GM23338 (cell line): ENCODE data around the gene BGLAP. TPM values are rescaled to one million over a fixed set of nuclear protein-coding genes. Genes with fewer than 3 reads are reported as not detected.
"Not testable (repeated sequence)": the region's sequence is repeated elsewhere in the genome, so short reads cannot be mapped to it uniquely, and the experiment has no call there.

Experiments used
- ATAC-seq: fragments of 200-7000 bp; cut with Tn5 transposase; 3 replicates; pipeline ENCODE4 v1.9.1; 2020
- DNase-seq: peaks from one replicate; pipeline ENCODE4 v3.0.0-alpha.2; 2015; ENCODE audit warnings: low spot score
- H2AFZ ChIP-seq: fragments of 200-600 bp; sonication (generic); 2 replicates; pipeline ENCODE4 v1.8.0; 2016; ENCODE audit warnings: antibody characterized with exemption, mild to moderate bottlenecking, moderate library complexity
- H3F3A ChIP-seq: fragments of 200-600 bp; sonication (generic); replicated peaks from 2 replicates; pipeline ENCODE4 v1.8.0; 2017; ENCODE audit warnings: antibody characterized with exemption, mixed run types, low read depth
- H3K27ac ChIP-seq: fragments of 200-600 bp; sonication (generic); 2 replicates; pipeline ENCODE4 v1.6.1; 2016; ENCODE audit warnings: low read depth
- H3K27me3 ChIP-seq: fragments of 200-600 bp; sonication (generic); 2 replicates; pipeline ENCODE4 v1.8.0; 2016; ENCODE audit warnings: mild to moderate bottlenecking, mixed run types, moderate library complexity; ENCODE audit not compliant: insufficient read depth
- H3K36me3 ChIP-seq: fragments of 200-600 bp; sonication (generic); 2 replicates; pipeline ENCODE4 v1.8.0; 2016; ENCODE audit warnings: mild to moderate bottlenecking; ENCODE audit not compliant: insufficient read depth
- H3K4me1 ChIP-seq: fragments of 200-600 bp; sonication (generic); 2 replicates; pipeline ENCODE4 v1.8.0; 2016; ENCODE audit warnings: mild to moderate bottlenecking, moderate library complexity; ENCODE audit not compliant: insufficient read depth
- H3K4me2 ChIP-seq: fragments of 200-600 bp; sonication (generic); 2 replicates; pipeline ENCODE4 v1.7.1; 2017; ENCODE audit warnings: mixed run types
- H3K4me3 ChIP-seq: fragments of 200-600 bp; sonication (generic); 2 replicates; pipeline ENCODE4 v1.6.1; 2016; ENCODE audit warnings: mixed run types
- H3K79me2 ChIP-seq: fragments of 200-600 bp; sonication (generic); replicated peaks from 2 replicates; pipeline ENCODE4 v1.8.0; 2017; ENCODE audit warnings: mild to moderate bottlenecking; ENCODE audit not compliant: insufficient read depth
- H3K9me2 ChIP-seq: fragments of 200-600 bp; sonication (generic); 2 replicates; pipeline ENCODE4 v1.8.0; 2017; ENCODE audit not compliant: insufficient read depth
- H4K20me1 ChIP-seq: fragments of 200-600 bp; sonication (generic); replicated peaks from 2 replicates; pipeline ENCODE4 v1.8.0; 2017; ENCODE audit warnings: mild to moderate bottlenecking; ENCODE audit not compliant: insufficient read depth
- H3K27ac Mint-ChIP-seq: 2 replicates; pipeline ENCODE4 v1.8.0; 2020; ENCODE audit warnings: inconsistent platforms, mild to moderate bottlenecking, moderate library complexity, mixed read lengths
- H3K27me3 Mint-ChIP-seq: 3 replicates; pipeline ENCODE4 v1.8.0; 2022; ENCODE audit warnings: low read depth, mild to moderate bottlenecking, moderate library complexity, mixed read lengths, inconsistent platforms; ENCODE audit not compliant: insufficient read depth, poor library complexity
- H3K36me3 Mint-ChIP-seq: 3 replicates; pipeline ENCODE4 v1.8.0; 2021; ENCODE audit warnings: low read depth, mild to moderate bottlenecking, inconsistent platforms, moderate library complexity, mixed read lengths
- H3K4me1 Mint-ChIP-seq: 3 replicates; pipeline ENCODE4 v1.8.0; 2020; ENCODE audit warnings: mild to moderate bottlenecking, inconsistent platforms, mixed read lengths
- H3K4me3 Mint-ChIP-seq: 3 replicates; pipeline ENCODE4 v1.8.0; 2021; ENCODE audit warnings: moderate library complexity, mild to moderate bottlenecking, inconsistent platforms, mixed read lengths
- H3K9me3 Mint-ChIP-seq: 3 replicates; pipeline ENCODE4 v1.8.0; 2020; ENCODE audit warnings: moderate library complexity, mild to moderate bottlenecking, inconsistent platforms, mixed read lengths
- EZH2phosphoT487 ChIP-seq: fragments of 200-600 bp; sonication (generic); IDR thresholded peaks from one replicate; pipeline ENCODE4 v1.8.1; 2018; ENCODE audit warnings: antibody characterized with exemption; ENCODE audit not compliant: unreplicated experiment
- JUNB ChIP-seq: IDR thresholded peaks from one replicate; pipeline ENCODE4 v1.6.1; 2016; ENCODE audit warnings: antibody characterized with exemption; ENCODE audit not compliant: unreplicated experiment
- POLR2AphosphoS5 ChIP-seq: IDR thresholded peaks from 2 replicates; pipeline ENCODE4 v1.6.1; 2016; ENCODE audit warnings: antibody characterized with exemption, low read depth
- STAT1 ChIP-seq: IDR thresholded peaks from one replicate; pipeline ENCODE4 v1.6.1; 2016; ENCODE audit warnings: antibody characterized with exemption; ENCODE audit not compliant: unreplicated experiment
- ZNF114 ChIP-seq: fragments of 250-450 bp; sonication (Bioruptor Pico); IDR thresholded peaks from 2 replicates; pipeline ENCODE4 v1.5.0; 2020; ENCODE audit warnings: mild to moderate bottlenecking, moderate library complexity
- ZNF331 ChIP-seq: fragments of 250-450 bp; sonication (Bioruptor Pico); IDR thresholded peaks from 2 replicates; pipeline ENCODE4 v1.5.0; 2020; ENCODE audit warnings: low read depth, mild to moderate bottlenecking, moderate library complexity
- polyA plus RNA-seq: library from polyadenylated mRNA; unstranded; fragments of >200 nt; fragmentation: Nextera tagmentation; extraction: Ambion mirVana; gene quantifications from 2 replicates; pipeline ENCODE4 v1.2.1, GENCODE V29; 2016
- total RNA-seq: library from RNA; depleted of rRNA; stranded (reverse); fragments of >200 nt; shearing (Covaris generic); gene quantifications from 2 replicates; pipeline ENCODE4 v1.2.3, GENCODE V29; 2014
- TF ChIP-seq, protein P1 (sequence below): IDR thresholded peaks from 2 replicates; pipeline ENCODE4 v1.6.1; 2016; ENCODE audit warnings: antibody characterized with exemption
- TF ChIP-seq, protein P2 (sequence below): IDR thresholded peaks from one replicate; pipeline ENCODE4 v1.6.1; 2018; ENCODE audit warnings: antibody characterized with exemption; ENCODE audit not compliant: unreplicated experiment

BGLAP gene
- total and polyA plus RNA-seq, 2 experiments from 2014 or later = 0.36 to 0.42 TPM

DNA sequence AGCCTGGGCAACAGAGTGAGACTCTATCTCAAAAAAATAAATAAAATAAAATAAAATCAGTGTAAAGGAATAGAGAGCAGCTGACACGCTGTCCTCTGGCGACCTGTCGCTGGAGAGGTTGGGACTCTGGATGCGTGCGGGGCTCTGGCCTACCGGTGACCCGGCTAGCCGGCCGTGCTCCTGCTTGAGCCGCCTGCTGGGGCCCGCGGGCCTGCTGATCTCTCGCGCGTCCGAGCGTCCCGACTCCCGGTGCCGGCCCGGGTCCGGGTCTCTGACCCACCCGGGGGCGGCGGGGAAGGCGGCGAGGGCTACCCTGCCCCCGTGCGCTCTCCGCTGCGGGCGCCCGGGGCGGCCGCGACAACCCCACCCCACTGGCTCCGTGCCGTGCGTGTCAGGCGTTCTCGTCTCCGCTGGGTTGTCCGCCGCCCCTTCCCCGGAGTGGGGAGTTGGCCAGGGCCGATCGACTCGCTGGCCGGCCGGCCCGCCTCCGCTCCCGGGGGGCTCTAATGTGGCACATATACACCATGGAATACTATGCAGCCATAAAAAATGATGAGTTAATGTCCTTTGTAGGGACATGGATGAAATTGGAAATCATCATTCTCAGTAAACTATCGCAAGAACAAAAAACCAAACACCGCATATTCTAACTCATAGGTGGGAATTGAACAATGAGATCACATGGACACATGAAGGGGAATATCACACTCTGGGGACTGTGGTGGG, 25.5 kb upstream of the BGLAP start:
- not testable (repeated sequence) for H3K9me2 ChIP-seq, DNase-seq, H3K4me3 ChIP-seq, H2AFZ ChIP-seq, H3K27ac ChIP-seq, H3K4me3 Mint-ChIP-seq, H3K4me2 ChIP-seq, H3K36me3 ChIP-seq, ATAC-seq, H3K27me3 ChIP-seq, H3K27ac Mint-ChIP-seq, H3K9me3 Mint-ChIP-seq
- Mint-ChIP-seq H3K4me1 (peaks cover 15% of the 10 kb centered on the region), H3K36me3 (peaks cover 35% of the 10 kb centered on the region), H3K27me3 (peaks cover 12% of the 10 kb centered on the region)
- Histone ChIP-seq H3K79me2 (peaks cover 67% of the 10 kb centered on the region), H4K20me1 (peaks cover 17% of the 10 kb centered on the region; the same call in 1 of the 2 replicates), H3K4me1 (peaks cover 18% of the 10 kb centered on the region), H3F3A (peaks cover 13% of the 10 kb centered on the region; the same call in 1 of the 2 replicates)

DNA sequence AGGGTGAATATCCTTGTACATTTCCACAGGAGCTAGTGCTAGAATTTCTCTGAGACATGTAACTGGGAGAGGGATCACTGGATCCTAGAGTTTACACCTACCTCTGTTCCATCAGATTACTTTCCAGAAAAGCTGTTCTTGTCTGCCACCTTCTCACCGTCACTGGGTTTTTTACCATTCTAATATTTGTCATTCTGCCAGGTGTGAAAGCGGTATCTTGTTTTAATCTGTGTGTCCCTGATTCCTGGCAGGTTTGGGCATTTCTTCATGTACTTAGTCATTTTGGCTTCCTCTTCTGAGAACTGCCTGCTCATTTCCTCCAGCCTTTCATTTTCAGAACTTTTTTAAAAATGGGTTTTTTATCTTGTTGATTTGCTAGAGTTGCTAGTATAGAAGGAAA, 24.1 kb upstream of the BGLAP start:
- Histone ChIP-seq H3K36me3 (0 out of 2 replicates have a peak, but pooled peaks cover 5% of the 10 kb centered on the region), H3F3A (peaks cover 9% of the 10 kb centered on the region; the same call in 1 of the 2 replicates), H3K9me2 (no peaks in the 10 kb centered on the region), H3K79me2 (peaks cover 67% of the 10 kb centered on the region), H3K4me3 (no peak overlapping the region), H3K27ac (0 out of 2 replicates have a peak overlapping the region, but pooled peaks have one; percentile 36), H4K20me1 (peaks cover 17% of the 10 kb centered on the region; the same call in 1 of the 2 replicates), H3K27me3 (no peaks in the 10 kb centered on the region), H3K4me2 (no peak overlapping the region), H3K4me1 (peaks cover 10% of the 10 kb centered on the region), H2AFZ (no peak overlapping the region)
- TF ChIP-seq, protein P1, sequence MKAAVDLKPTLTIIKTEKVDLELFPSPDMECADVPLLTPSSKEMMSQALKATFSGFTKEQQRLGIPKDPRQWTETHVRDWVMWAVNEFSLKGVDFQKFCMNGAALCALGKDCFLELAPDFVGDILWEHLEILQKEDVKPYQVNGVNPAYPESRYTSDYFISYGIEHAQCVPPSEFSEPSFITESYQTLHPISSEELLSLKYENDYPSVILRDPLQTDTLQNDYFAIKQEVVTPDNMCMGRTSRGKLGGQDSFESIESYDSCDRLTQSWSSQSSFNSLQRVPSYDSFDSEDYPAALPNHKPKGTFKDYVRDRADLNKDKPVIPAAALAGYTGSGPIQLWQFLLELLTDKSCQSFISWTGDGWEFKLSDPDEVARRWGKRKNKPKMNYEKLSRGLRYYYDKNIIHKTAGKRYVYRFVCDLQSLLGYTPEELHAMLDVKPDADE = no peak
- TF ChIP-seq, protein P2, sequence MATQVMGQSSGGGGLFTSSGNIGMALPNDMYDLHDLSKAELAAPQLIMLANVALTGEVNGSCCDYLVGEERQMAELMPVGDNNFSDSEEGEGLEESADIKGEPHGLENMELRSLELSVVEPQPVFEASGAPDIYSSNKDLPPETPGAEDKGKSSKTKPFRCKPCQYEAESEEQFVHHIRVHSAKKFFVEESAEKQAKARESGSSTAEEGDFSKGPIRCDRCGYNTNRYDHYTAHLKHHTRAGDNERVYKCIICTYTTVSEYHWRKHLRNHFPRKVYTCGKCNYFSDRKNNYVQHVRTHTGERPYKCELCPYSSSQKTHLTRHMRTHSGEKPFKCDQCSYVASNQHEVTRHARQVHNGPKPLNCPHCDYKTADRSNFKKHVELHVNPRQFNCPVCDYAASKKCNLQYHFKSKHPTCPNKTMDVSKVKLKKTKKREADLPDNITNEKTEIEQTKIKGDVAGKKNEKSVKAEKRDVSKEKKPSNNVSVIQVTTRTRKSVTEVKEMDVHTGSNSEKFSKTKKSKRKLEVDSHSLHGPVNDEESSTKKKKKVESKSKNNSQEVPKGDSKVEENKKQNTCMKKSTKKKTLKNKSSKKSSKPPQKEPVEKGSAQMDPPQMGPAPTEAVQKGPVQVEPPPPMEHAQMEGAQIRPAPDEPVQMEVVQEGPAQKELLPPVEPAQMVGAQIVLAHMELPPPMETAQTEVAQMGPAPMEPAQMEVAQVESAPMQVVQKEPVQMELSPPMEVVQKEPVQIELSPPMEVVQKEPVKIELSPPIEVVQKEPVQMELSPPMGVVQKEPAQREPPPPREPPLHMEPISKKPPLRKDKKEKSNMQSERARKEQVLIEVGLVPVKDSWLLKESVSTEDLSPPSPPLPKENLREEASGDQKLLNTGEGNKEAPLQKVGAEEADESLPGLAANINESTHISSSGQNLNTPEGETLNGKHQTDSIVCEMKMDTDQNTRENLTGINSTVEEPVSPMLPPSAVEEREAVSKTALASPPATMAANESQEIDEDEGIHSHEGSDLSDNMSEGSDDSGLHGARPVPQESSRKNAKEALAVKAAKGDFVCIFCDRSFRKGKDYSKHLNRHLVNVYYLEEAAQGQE = no peak
- TF ChIP-seq STAT1 (no peak), POLR2AphosphoS5 (no peak), ZNF331 (no peak), JUNB (no peak), EZH2phosphoT487 (no peak), ZNF114 (CRISPR knock-in tag) (no peak)
- H3K27me3 Mint-ChIP-seq = peaks cover 8% of the 10 kb centered on the region
- no peak for ATAC-seq
- DNase-seq = no peak
- H3K9me3 Mint-ChIP-seq = no peaks in the 10 kb centered on the region
- H3K4me3 Mint-ChIP-seq = no peak overlapping the region
- H3K36me3 Mint-ChIP-seq = peaks cover 46% of the 10 kb centered on the region
- H3K4me1 Mint-ChIP-seq = peaks cover 6% of the 10 kb centered on the region
- H3K27ac Mint-ChIP-seq = 0 out of 2 replicates have a peak overlapping the region, but pooled peaks have one; percentile 40
